HG02852 (cell line): ENCODE measurements around the gene ADGRV1.

Source experiments
- ATAC-seq: cut with Tn5 transposase; IDR thresholded peaks from one replicate; pipeline ENCODE4 v1.9.1; 2021; ENCODE audit warnings: mild to moderate bottlenecking, moderate library complexity; ENCODE audit not compliant: unreplicated experiment

ADGRV1 gene

GRCh38 chr5:90861843-90862586 lies 303.4 kb downstream of the ADGRV1 start:
- ATAC-seq = no peak

- no peak for ATAC-seq
These were observed 306.6 kb downstream of the ADGRV1 start for GRCh38 chr5:90865180-90865579.

GRCh38 chr5:90866333-90866732 lies 307.7 kb downstream of the ADGRV1 start:
- no peak for ATAC-seq

GRCh38 chr5:90866915-90867731 lies 308.5 kb downstream of the ADGRV1 start:
- no peak for ATAC-seq

GRCh38 chr5:90868799-90869198 lies 310.2 kb downstream of the ADGRV1 start:
- no peak for ATAC-seq

GRCh38 chr5:90871391-90871991 lies 312.9 kb downstream of the ADGRV1 start:
- ATAC-seq = no peak

GRCh38 chr5:90873033-90873517 lies 314.5 kb downstream of the ADGRV1 start:
- ATAC-seq = no peak

- no peak for ATAC-seq
These were observed 315.5 kb downstream of the ADGRV1 start for GRCh38 chr5:90874066-90874465.

GRCh38 chr5:90875456-90875855 lies 316.9 kb downstream of the ADGRV1 start:
- ATAC-seq = no peak

GRCh38 chr5:90876366-90876765 lies 317.8 kb downstream of the ADGRV1 start:
- ATAC-seq = no peak

- ATAC-seq = no peak
These were observed 318.5 kb downstream of the ADGRV1 start for GRCh38 chr5:90877049-90877448.

- no peak for ATAC-seq
These were observed 319.5 kb downstream of the ADGRV1 start for GRCh38 chr5:90878081-90878480.

- no peak for ATAC-seq
These were observed 320.1 kb downstream of the ADGRV1 start for GRCh38 chr5:90878549-90879196.

GRCh38 chr5:90881626-90882150 lies 323.1 kb downstream of the ADGRV1 start:
- ATAC-seq = no peak

- ATAC-seq = no peak
These were observed 323.9 kb downstream of the ADGRV1 start for GRCh38 chr5:90882448-90882847.

GRCh38 chr5:90885180-90885868 lies 326.7 kb downstream of the ADGRV1 start:
- no peak for ATAC-seq

- no peak for ATAC-seq
These were observed 327.8 kb downstream of the ADGRV1 start for GRCh38 chr5:90886381-90886780.

- no peak for ATAC-seq
These were observed 330.1 kb downstream of the ADGRV1 start for GRCh38 chr5:90888511-90889324.

- ATAC-seq = no peak
These were observed 330.7 kb downstream of the ADGRV1 start for GRCh38 chr5:90889325-90889600.

GRCh38 chr5:90890180-90890579 lies 331.6 kb downstream of the ADGRV1 start:
- no peak for ATAC-seq
